Stimulated activated CD4-positive, alpha-beta T cell treated with anti-CD3 and anti-CD28 coated beads, Interleukin-2, amount 100 ng/mL, for 4 hours (primary cell): ENCODE data around the gene MAP1LC3C.

ENCODE experiments used
- DNase-seq: peaks from one replicate; pipeline ENCODE4 v3.0.0-alpha.2; 2020; ENCODE audit warnings: low read depth

MAP1LC3C gene

DNA sequence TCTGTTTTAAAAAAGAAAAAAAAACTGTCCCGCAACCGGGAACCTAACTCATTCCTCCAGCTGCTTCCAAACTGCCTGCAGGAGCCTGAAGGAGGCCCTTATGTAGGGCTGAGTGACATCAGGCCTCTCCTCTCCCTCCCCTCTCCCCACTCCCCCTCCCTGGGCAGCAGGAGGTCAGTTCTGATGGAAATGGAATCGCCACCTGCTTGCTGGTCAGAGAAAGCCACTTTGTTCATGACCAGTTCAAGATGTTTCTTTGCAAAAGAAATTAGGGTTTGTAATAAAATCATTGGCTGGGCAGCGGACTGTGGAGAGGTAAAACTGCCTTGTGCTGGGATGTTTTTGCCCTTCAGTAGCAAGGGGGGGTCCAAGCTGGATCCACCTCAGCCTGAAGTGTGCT, at the start of gene MAP1LC3C:
MAP1LC3C (minus strand) TSS at position 73 of the 400 bp plus-strand sequence. CDS start 90 bp downstream, outside the sequence.
- DNase-seq: no peak

DNA sequence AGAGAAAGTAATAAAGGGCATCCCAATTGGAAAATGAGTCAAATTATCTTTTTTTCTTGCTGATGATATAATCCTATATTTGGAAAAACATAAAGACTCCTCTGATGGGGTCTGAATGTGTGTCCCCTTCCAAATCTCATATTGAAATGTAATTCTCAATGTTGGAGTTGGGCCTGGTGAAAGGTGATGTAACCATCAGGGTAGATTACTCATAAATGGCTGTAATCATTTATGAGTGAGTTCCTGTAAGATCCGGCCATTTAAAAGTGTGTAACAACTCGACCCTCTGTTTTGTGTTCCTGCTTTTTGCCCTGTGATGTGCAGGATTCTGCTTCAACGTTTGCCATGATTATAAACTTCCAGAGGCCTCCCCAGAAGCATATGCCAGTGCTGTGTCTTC, 44.3 kb upstream of the MAP1LC3C start:
- no peak for DNase-seq

DNA sequence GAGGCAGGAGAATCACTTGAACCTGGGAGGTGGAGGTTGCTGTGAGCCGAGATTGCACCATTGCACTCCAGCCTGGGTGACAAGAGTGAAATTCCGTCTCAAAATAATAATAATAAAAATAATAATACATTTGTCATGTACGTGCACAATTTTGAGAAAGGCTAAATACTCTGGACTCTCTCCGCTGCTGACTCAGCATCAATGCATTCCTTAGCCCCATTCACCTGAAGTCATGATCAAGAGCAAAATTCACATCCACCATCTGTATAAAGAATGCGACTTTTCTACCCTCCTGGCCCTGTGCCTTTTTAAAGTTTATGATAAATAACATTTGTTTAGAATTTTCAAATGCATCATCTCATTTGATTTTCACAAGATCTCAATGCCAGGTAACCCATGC, 35.5 kb upstream of the MAP1LC3C start:
- DNase-seq: no peak

DNA sequence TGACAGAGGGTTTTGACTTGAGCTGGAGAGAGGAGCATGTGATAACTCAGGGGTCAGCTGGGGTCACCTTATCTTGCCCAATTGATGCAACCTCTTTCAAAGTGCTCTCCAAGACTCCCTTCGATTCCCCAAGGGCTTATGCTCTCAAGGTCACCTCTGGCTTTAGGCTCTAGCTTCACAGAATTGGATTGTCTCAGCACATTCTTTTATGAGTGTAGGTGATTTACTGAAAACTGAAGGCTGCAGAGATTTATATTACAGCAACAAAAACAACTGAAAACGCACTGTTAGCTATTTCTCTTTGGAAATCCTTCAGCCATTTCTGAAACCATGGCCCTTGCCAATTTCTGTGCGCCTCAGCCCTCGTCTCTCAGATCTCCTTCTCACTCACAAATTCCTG, 34.5 kb upstream of the MAP1LC3C start:
- DNase-seq: no peak

DNA sequence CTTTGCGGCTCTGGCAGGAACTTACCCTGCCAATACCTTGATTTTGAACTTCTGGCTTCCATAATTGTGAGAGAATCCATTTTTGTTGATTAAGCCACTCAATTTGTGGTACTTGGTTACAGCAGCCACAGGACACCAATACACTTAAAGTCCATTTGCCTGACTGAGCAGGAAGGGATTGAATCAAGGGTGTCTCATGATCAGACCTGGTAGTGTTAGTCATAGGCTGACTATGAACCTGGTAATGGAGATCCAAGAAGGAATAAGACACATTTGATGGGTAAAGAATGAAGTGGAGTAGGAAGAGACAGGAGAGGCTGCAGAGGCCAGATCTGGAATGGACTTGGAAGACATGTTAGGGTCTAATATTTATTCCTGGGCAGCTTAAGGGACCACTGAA, 31.2 kb upstream of the MAP1LC3C start:
- no peak for DNase-seq

DNA sequence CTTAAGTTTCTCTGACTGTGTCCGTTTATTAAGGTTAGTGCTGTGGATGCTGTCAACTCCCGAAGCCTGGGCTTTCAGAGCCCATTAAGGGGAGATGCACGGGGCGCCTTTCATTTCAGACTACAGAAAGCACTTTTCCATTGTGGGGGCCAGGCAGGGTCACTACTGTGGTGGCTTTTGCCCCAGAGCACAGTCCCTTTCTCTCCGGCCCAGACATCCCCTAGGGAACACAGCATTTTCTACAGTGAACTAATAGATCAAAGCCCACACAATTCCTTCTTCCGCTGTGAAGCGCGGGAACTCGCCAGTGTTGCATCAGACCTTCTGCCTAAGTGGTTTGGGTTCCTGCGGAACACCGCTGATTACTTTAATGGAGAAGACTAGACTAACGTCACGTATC, 26.8 kb upstream of the MAP1LC3C start:
- DNase-seq: no peak

DNA sequence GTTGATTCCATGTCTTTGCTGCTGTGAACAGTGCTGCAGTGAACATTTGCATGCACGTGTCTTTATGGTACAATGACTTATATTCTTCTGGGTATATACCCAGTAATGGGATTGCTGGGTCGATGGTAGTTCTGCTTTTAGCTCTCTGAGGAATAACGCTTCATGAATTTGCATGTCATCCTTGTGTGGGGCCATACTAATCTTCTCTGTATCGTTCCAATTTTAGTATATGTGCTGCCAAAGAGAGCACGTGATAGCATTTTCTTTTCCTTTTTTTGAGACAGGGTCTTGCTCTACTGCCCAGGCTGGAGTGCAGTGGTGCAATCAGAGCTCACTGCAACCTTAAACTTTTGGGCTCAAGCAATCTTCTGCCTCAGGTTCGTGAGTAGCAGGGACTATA, 24.9 kb upstream of the MAP1LC3C start:
- DNase-seq: no peak

DNA sequence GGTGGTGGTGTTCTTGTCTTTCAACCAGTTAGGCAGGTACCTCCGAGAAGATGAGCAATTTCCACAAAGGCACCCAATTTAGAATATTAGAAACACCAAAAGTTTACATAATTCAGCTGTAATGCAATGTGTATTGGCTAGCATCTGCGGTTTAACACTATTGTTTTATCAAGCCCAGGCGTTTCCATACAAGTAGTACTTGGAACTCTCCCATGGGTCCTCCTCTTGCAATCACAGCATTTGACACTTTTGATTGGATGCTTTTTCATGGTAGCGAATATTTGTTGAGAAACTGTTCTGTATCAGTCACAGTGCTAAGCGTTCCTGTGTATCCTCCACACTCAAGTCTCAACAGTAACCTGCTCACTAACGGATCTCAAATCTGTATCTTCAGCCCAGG, 20.1 kb upstream of the MAP1LC3C start:
- DNase-seq: no peak

DNA sequence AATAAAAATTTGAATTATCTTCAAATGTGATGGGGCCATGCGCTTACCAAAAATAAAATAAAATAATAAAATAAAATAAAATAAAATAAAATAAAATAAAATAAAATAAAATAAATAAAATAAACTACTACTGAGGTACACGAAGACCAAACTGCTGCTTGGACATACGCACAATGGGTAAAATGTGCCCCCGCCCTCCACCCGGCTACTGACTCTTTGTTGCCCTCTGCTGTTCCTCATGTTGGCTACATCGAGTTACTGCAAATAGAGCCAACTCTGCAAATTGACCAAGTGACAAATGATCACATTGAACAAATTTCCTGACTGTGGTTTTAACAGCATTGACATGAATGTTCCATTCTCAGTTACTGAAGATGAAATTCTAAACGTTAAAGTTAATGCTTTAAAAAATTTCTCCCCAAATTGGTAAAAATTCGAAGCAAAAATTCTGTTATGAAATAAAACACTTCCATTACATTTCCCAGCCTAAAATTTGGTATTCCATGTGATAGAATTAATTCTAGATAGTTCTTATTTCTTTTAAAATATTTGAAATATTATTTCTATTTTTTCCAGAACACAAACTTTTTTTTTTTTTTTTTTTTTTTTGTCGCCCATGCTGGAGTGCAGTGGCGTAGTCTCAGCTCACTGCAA, 18.8 kb upstream of the MAP1LC3C start:
- no peak for DNase-seq

DNA sequence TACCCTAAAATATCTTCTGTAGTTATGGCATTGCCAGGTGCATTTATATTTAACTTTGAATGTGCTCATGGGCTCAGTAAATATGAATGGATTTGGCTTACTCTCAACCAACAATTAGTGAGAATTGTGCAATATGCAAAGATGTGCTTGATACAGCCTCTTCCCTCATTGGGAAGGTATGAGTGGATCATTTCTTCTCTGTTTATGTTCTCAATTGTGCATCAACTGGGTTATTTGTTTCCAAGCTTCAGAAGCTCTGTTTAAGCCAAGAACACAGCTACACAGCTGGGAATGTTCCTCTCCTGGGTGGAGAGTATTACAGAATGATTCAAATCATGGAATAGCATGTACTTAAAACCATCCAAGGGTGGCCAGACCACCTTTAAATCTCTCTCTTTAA, 17.6 kb upstream of the MAP1LC3C start:
- no peak for DNase-seq

DNA sequence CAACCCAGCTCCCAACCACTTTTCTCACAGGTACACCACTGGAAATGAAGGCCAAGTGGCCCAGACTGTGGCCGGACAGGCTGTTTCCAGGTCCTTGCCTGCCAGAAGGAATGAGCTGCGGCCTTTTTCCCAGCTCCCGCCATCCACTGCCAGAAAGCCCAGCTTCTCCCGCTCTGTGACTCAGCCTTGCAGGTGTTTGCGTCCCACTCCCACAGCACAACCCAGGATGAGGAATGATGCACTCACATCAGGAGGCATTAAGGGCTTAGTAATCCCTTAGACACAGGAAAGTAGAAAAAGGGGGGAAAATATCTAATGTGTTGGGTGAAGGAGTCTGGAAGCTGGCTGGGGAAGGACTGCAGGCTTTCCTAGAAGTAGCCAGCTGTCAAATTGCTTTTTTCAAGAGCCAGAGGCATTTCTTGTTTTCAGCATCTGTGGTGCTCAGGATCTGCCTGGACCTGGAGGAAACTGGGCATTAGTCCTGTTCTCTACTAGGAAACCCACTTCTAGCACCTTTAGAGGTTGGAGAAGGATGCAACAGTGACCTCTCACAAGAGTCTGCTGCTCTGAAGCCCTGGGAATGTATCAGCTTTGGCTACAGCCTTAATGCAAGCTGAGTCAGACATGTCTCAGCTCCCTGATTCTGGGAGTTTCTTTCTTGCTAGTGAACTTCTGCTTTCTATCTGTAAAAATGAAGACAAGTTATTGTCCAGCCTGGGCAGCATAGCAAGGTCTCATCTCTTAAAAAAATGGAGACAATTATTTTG, 13.2 kb upstream of the MAP1LC3C start:
- no peak for DNase-seq

DNA sequence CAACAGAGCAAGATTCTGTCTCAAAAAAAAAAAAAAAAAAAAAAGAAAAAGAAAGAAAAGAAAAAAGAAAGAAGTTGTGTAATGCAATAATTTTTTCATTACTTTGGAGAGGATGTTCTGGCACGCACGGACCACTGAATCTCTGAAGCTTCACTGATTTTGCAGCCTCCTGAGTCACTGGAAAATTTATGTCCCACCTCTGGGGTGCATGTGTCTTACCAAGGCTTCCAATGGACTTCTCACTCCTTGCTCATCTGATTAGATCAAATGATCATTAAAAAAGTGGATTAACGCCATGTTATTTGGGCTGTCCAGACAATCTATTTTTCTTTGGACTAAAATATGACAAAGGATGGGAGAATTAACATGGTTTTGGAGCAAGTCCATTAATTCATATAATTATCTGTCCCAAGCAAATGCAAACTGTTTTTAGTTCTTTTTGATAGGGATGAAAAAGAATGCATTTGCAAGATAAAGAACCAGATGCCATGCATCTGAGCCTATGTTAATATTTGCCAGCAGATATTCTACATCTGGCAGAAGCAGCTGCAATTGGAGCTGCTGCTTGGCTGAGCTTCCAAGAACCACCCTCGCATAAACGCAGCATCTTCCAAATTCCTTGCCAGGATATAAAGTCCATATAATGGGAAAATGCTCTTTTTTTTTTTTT, 10.1 kb upstream of the MAP1LC3C start:
- no peak for DNase-seq

DNA sequence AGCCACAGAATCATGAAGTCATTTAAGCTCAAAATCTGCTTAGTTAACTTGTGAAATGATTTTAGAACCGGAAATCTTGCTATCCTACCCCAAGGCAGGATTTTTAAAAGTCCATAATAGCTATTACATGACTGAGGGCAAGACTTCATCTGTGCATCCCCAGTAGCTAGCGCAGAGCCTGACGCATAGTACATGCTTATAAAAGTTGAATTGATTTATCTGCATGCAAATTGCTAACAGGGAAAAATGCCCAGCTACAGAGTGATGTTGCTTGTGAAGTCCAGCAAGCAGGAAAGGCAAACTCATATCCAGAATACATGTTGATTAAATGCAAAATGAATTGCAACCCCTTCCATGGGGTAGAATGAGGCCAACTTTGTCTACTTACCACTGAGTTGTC, 8.1 kb upstream of the MAP1LC3C start:
- no peak for DNase-seq

DNA sequence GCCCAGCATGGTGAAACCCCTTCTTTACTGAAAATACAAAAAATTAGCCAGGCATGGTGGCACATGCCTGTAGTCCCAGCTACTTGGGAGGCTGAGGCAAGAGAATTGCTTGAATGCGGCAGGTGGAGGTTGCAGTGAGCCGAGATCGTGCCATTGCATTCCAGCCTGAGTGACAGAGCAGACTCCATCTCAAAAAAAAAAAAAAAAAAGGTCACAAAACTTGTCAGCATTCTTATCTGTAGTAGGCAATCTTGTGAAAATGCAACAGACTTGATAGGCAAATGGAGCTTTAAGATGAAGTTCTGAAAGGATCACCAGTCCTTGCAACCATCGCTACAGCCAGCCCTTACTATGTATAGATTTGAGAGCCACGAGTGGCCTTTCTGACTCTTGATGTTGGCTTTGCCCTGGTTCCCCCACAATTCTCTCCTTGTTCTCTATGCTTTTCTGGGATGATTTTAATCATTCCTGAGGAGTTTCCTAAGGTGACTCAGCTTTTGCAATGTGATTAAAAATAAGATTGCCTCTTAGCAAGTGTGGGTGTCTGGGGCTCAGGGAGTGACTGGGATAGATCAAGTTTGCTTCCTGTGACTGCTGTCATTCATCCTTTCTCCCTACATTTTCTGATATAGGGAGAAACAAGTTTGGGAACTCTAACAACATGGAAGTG, 7.1 kb upstream of the MAP1LC3C start:
- no peak for DNase-seq

DNA sequence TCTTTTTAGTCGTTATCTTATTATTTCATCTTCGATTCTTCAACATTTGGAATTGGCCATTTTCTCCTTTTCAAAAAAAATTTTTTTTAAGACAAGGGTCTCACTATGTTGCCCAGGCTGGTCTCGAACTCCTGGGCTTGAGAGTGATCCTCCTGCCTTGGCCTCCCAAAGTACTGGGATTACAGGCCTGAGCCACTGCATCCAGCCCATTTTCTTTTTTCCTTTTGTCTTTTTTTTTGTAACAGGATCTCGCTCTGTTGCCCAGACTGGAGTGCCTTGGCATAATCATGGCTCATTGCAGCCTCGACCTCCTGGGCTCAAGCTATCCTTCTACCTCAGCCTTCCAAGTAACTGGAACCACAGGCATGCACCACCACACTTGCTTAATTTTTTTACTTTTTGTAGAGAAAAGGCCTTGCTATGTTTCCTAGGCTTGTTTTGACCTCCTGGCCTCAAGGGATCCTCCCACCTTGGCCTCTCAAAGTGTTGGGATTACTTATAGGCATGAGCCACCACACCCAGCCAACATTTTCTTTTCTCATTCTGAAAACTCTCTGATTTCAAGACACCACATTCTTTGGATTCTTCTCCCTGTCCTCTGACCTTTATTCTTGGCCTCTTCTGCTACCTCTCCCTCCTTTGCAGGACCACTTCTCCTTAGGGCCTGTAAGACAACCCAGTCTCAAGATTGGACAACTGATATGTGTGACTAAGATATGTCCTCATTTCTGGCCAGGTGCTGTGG, 6.0 kb upstream of the MAP1LC3C start:
- no peak for DNase-seq

DNA sequence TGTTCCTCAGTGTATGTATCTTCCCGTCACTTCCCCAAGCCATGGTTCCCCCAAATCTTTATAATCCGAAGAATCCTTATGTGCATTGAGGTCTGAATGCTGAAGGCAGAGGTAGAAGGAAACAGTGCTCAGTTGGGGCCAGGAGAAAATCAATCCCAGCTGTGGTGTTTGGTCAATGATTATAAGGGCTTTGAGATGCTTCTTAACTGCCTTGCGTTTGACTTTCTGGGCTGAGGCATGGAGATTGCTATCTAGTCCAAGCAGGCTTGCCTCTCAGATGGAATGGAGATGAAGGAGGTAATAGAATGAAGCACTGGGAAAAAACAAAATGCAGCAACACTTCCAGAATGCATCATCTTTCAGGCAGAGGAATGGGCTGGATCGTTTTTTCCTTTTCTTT, 3.6 kb upstream of the MAP1LC3C start:
- DNase-seq: no peak

DNA sequence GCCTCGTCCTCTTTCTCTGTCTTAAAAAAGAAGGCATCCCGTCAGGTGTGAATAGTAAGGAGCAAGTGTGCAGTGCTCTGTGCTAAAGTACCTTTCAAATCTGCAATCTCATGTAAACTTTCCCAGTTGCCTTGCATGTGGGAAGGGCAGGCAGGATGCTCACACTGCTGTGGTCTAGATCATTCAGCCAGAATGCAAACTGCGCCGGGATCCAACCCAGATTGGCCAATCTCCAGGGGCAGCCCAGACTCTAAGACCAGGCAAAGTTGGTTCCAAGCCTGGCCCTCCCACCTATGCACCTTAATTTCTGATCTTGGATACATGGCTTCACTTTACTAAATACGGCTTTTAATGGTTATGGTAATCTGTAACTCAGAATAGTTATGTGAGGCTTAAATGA, 3.2 kb upstream of the MAP1LC3C start:
- no peak for DNase-seq

DNA sequence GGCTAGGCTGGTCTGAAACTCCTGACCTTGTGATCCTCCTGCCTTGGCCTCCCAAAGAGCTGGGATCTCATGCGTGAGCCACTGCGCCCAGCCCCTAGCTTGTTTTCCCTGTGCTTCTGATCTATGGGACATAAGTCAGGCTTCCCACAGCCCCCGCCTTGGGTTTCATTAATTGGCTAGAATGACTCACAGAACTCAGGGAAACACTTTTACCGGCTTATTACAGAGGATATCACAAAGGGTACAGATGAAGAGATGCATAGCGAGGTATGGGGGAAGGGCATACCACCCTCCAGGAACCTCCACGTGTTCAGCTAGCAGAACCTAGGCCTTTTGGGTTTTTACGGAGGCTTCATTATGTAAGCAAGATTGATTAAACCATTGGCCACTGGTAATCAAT, 1.5 kb upstream of the MAP1LC3C start:
- no peak for DNase-seq

DNA sequence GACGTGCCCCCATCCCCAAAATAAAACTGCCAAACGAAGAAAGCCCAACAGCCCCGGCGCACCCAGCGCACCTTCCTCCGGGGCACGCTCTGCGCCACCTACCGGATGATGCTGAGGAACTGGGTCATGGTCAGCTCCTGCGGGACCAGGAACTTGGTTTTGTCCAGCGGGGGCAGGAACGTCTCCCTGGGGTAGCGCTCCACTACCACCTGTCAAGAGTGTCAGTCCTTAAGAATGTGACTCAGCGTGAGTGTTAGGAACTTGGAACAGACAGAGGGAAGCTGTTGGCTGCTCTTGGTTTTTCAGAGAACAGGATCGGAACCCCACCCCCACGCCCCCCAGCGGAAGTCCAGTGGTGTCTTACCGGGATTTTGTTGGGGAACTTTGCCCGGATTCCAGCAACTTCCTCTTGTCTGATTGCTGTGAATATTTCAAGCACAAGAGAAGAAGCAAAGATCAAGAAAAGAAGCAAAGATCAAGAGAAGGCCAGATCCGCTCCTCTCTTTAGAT, 431 bp downstream of the MAP1LC3C start:
- peak; percentile 11 for DNase-seq

DNA sequence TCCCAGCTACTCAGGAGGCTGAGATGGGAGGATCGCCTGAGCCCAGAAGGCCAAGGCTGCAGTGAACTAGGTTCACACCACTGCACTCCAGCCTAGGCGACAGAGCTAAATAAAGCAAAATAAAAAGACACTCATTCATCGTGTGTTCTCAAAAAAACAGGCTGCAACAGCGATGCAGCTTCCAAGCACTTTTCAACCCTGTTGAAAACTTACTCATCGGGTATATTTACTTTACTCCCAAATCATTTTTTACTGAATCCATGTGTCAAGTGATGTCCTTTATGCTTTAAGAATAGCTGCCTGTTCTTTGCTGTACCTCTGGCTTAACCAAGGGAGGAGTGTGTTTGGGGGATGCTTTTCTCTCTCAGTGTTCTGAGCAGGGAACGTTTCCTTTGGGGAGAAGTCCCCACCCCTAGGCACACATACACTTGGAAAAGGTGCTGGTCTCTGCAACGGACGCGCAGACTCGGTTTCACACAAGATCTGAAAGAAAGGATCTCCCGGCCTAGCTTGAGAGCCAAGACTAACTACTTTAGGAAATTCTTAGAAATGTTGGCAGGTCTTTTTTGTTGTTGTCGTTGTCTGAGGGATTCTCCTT, 1.4 kb downstream of the MAP1LC3C start:
- DNase-seq: no peak

DNA sequence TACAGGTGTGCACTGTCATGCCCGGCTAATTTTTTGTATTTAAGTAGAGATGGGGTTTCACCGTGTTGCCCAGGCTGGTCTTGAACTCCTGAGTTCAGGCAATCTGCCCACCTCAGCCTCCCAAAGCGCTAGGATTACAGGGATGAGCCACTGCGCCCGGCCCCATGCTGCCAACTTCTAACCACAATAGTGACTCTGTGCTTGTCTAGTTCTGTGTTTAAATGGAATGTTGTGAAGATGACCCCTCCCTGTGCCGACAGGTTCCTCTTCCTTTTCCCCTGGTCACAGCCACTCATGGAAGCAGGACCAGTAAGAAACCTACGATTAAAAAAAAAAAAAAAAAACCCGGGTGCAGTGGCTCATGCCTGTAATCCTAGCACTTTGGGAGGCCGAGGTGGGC, 4.7 kb downstream of the MAP1LC3C start:
- no peak for DNase-seq
